COR-L47 (cell line): ENCODE data around the gene CRYGC.
A peak's percentile ranks its signal among the peaks of the same experiment; 100 is the strongest.
"Not testable (repeated sequence)": the region's sequence is repeated elsewhere in the genome, so short reads cannot be mapped to it uniquely, and the experiment has no call there.

Experiments
- DNase-seq: peaks from one replicate; lab custom pipeline; 2025; lab: John Stamatoyannopoulos, UW

The CRYGC gene

DNA sequence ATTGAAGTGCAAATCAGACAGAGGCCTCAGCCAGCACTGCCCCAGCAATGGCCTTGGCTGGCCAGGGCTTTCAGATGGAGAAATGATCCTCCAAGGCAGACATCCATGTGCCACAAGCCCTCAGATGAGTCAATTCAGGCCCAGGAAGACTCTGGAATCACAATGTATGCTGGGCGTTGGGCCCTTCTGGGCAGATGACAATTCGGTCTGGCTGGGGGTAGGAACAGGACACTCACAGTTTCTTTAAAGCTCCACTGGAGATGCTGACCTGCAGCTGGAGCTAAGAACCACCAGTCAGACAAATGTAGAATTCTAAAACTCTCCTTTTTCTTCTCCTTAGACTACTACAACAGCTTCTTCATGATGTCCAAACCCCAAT is 7.1 kb upstream of the CRYGC start:
- DNase-seq: no peak

DNA sequence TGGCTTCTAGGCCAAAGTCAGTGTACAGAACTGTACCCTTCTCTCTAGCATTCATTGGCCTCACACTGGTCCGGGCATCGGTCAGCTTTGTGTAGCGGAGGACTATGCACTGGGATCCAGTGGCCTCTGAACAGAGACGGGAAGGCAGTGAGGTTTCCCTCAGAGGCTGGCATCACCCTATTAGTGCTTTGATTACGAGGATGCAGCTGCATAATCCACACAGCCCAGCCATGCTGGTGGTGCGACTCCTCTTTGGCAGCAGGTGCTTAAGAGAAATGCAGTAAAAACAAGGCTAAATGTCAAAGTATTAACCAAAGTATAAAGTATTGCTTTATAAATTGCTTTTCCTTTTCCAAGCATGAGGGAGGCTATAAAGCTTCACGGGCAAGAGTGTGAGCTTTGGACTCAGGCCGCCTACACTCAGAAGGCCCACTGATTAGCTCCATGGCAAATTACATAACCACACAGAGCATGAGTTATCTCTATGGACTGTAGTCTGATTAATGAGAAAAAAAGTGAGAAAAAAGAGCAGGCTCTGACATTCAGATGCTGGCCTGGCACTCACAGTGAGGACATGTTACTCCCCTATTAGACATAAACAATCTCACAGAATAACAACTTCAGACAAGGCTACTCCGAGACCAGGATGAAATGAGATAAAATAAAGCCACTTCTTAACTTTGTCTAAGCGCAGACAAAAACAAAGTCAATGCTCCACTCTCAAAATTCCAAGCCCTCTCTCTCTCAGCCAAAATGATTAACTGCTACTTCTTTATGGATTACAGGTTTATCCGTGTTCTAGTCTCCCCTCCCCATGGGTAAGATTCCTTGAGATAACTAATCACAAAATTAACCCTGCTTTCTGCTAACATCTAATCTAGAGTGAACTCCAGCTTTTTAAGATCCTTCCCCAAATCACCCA is 6.4 kb upstream of the CRYGC start:
- no peak for DNase-seq

DNA sequence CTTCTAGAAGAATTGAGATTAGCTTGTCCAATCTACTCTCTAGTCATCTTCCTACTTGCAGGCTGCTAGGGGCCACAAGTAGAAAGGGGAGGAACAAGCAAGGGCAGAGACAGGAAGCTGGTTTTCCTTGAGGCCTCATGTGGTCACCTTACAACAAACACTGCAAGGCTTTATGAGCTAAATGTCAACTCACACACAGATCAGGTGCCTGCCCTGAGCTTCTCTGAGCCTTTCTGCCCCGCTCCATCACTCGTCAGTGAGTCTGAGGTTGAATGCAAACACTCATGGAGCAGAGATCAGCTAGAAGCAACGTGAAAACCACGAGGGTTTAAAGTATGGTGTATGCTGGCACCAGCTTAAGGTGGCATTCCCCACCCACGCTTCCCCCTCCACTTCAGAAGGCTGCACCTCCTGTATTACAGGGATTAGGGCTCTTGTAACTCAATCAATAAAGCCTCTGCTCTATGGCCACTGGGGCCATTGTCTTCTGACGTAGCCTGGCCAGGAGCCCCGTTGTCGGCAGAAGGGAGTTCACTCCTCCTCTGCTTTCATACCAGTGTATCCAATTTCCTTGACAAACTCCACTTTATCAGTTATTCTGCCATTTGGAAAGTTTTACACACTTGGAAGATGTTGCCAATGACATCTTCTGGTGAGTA is 5.4 kb upstream of the CRYGC start:
- no peak for DNase-seq

DNA sequence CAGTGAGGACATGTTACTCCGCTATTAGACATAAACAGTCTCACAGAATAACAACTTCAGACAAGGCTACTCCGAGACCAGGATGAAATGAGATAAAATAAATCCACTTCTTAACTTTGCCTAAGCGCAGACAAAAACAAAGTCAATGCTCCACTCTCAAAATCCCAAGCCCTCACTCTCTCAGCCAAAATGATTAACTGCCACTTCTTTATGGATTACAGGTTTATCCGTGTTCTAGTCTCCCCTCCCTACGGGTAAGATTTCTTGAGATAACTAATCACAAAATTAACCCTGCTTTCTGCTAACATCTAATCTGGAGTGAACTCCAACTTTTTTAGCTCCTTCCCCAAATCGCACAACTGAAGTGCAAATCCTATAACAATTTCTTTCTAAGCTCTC is 1.1 kb upstream of the CRYGC start:
- DNase-seq: no peak

DNA sequence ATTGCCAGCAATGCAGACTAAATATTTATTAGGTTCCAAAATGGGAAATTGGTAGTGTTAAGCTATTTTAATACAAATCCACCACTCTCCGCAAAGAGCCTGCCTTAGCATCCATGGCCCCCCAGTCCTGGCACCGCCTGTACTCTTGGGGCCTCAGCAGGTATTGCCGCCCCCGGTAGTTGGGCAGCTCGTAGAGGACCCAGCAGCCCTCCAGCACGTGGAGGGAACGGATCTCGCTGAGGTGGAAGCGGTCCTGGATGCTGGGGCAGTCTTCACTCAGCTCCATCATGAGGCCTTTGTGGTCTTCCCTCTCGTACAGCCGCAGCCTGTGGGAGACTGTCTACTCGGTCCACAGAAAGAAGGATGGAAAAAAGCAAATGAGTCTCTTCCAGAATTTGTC is 1.5 kb downstream of the CRYGC start:
- DNase-seq: no peak

DNA sequence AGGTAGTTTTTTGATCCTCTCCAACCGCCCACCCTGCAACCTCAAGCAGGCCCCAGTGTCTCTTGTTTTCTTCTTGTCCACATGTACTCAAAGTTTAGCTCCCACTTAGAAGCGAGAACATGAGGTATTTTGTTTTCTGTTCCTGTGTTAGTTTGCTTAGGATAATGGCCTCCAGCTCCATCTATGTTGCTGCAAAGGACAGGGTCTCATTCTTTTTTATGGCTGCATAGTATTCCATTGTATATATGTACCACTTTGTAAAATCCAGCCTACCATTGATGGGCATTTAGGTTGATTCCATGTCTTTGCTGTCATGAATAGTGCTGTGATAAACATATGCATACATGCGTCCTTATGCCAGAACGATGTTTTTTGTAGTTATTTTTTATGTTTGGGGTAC is 2.5 kb downstream of the CRYGC start:
- no peak for DNase-seq

DNA sequence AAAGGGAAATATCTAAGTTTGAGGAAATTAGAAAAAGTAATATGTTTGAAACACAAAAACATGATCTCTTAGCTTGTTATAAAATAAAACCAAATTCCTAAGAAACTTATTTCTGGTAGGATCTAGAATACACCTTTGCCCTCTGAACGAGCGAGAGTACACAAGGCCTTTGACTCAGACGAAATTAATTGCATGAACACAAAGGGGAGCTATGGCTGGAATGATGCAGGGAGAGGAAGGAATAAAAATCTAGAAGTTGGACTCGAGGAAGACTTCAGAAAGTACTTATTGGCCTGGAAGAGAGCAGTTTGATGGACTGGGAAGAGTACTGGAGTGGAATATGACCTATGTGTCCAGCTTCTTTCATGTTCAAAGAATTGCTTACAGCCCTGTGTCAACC is 4.4 kb downstream of the CRYGC start:
- DNase-seq: no peak

DNA sequence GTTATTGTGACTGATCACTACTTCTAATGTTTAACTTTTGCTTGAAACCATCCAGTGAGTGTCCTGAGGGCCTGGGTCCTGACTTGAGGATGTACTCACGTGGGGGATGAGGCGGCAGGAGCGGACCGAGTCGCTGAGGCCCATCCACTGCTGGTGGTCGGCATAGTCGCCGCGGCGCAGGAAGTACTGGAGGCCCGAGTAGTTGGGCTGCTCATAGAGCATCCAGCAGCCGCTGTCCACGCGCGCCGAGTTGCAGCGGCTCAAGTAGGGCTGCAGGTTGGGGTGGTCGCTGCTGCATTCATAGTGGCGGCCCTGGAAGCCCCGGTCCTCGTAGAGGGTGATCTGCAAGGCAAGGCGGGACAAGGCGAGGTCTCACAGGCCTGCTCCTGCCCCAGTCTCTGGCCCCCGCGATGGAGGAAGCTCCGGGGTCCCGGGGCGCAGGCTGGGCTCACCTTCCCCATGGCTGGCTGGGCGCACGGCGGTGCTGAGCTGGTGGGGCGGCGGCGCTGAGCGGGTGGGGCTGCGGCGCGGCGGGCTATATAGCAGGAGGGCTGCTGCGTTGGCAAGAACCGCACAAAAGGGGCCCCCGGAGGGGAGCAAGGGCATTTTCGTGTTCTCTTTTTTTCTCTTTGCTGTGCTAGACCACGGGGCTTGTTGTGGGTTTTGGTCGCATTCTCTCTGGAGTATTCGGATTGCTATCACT is 5.5 kb downstream of the CRYGC start, which contains the start of gene CRYGD:
CRYGD (minus strand) TSS at position 512 of the 703 bp plus-strand sequence; CDS start at position 461, 51 bp downstream.
- not testable (repeated sequence) for DNase-seq

DNA sequence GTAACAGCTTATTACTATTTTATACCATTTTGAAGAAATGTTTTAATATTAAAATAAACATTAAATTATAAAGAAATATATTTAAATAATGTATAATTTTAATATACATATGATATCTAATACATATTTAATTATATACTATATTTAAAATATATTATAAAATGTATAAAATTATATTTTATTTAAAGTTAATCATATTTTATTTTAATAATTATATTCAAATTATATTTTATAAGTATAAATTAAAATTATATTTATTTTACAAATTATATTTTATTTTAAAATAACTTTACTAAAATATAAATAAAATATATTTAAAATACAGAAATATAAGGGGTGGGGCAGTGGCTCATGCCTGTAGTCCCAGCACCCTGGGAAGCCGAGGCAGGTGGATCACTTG is 7.4 kb downstream of the CRYGC start:
- no peak for DNase-seq

DNA sequence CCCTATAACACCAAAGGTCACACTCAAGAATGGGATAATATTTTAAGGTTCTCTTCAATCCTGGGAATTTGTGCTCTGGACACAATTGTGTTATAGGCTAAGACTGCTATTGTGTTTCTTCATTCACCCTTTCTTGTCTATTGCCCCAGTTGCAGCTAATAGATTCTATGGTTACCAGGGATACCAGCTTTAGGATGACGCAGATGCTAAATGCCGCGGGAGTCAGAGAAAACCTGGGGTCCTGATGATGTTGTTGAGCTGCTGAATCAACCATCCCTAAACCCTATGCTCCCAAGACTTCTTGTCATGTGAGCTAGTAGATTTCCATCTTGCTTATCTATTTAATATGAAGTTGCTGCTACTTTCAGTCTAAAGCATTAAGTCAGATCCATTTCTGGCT is 10.7 kb downstream of the CRYGC start:
- no peak for DNase-seq

DNA sequence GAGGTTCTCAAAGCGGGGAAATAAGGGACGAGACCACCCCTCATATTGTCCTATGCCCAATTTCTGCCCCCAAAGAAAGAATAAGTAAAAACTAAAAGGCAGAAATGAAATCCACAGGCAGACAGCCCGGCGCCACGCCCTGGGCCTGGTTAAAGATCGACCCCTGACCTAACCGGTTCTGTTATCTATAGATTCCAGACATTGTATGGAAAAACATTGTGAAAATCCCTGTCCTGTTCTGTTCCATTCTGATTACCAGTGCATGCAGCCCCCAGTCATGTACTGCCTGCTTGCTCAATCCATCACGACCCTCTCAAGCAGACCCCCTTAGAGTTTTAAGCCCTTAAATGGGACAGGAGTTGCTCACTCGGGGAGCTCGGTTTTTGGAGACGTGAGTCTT is 12.2 kb downstream of the CRYGC start:
- not testable (repeated sequence) for DNase-seq

DNA sequence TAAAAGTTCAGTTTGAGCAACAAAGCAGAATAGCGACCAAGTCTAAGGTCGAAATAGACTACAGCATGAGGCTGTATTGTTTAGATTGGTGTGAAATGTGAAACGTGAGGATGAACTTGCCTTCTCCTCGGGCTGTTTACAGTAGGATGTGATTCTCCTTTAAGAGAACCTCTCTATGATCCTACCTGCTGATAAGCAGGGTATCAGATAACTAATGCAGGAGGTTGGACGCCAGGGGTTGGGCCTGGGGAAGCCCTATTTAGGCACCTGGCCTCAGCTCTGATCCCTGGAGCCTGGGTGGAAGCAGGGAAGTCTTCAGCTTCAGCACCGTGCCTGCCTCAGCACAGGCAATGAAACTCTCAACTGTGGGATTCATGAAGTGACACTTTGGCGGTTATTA is 16.7 kb downstream of the CRYGC start:
- DNase-seq: peak; percentile 43

DNA sequence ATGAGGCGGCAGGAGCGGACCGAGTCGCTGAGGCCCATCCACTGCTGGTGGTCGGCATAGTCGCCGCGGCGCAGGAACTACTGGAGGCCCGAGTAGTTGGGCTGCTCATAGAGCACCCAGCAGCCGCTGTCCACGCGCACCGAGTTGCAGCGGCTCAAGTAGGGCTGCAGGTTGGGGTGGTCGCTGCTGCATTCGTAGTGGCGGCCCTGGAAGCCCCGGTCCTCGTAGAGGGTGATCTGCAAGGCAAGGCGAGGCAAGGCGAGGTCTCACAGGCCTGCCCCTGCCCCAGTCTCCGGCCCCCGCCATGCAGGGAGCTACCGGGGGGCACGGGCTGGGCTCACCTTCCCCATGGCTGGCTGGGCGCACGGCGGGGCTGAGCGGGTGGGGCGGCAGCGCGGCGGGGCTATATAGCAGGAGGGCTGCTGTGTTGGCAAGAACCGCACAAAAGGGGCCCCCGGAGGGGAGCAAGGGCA is 17.3 kb downstream of the CRYGC start:
- not testable (repeated sequence) for DNase-seq

DNA sequence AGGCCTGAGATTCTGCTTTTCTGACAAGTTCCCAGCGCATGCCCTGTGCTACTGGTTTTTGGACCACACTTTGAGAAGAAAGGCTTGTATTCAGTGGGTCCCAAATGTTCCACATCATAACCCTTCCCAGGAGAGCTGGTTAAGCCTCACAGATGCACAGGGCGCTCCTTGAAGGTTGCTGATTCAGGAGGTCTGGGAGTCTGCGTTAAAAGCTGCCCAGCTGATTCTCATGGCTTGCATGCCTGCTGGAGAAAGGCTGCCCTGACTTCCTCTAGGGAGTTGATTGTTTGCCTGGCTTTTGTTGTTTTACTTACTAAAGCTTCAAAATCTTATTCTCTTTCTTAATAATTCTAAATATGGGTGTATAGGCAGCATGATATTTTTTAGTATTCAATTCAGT is 26.0 kb downstream of the CRYGC start:
- DNase-seq: no peak

DNA sequence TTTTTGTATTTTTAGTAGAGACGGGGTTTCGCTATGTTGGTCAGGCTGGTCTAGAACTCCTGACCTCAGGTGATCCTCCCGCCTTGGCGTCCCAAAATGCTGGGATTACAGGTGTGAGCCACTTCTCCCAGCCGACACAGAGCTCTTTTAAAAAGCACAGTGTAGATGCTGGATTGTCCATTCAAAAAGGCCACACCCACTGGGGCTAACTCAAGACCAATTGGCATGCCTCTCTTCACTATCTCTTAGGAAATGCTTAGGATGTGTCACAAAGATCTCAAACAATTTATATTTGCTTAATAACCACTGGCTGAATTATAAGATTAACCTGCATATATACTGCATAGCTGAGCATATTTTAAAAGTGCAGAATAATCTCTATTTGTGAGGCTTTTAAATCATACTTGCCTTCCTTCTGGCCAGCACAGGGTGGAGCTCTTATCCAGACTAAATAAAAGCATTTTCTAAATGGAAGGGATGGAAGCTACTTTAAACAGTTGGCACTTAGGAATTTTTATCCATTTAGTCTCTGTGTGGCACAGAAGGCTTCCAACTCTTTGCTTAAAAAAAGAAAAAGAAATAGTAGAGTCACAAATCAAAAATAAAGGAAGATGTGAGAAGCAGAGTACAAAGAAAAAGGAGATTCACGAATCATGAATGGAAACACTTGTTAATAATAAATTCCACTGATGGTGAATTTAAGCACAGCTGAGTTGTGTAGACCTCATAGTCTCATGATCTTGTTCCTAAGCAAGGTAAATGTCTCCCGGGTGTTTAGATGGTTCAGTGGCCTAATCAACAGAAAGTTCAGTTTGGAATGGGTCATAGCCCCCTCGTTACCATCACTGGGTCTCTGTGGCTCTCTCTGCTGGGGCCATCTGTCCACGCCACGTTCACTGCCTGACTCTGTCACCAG is 27.7 kb downstream of the CRYGC start:
- peak; percentile 4 for DNase-seq

DNA sequence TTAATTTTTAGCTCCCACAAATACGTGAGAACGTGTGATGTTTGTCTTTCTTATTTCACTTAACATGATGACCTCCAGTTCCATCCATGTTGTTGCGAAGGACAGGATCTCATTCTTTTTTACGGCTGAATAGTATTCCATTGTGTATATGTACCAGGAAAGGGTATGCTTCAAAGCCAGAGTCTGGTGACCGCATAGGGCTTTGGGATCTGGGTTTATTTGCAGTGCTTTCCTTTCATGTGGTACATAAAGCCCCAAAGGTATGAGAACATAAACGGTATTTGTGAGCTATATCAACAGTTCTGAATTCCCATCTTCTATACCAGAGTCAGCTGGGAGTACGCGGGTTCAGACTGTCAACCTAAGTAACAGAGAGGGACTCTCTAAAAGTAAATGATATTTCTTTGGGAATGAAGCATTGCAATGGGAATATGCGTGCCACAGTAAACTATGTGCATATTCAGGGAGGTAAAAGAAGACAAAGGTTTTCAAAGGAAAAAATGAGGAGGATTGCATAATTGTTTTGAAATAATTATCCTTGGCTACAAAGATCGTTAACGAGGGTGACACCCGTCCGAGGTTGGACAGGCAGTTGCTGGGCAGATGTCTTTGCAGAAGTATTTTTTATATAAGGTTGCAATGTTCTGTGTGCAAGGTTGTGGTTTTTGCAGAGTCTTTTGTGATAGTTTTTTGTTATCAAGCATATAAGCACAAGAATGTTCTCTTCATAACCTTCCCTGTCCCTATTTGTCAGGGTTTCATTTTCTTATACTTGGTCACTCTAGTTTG is 29.8 kb downstream of the CRYGC start:
- DNase-seq: no peak

DNA sequence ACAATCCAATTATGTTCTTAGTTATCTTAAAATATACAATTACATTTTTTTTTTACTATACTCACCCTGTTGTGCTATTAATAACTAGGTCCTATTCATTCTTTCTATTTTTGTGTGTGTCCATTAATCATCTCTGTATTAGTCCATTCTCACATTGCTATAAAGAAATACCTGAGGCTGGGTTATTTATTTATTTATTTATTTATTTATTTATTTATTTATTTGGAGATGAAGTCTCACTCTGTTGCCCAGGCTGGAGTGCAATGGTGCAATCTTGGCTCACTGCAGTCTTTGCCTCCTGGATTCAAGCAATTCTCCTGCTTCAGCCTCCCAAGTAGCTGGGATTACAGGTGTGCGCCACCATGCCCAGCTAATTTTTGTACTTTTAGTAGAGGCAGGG is 30.9 kb downstream of the CRYGC start:
- DNase-seq: not testable (repeated sequence)

DNA sequence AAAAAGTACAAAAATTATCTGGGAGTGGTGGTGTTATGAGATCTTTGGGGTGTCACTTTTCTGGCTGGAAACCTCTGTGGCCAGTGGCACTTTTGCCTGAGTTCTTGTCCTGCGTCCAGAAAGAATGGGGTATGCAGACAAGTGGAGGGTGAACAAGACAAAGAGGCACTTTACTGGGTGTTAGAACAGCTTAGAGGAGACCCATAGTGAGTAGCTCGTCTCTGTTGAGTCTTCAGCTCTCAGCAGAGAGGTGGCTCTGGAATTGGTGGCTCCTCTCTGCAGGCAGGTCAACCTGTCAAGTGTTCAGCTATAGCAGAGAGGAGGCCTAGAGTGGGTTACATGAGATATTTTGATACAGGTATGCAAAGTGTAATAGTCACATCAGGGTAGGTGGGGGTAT is 31.4 kb downstream of the CRYGC start:
- DNase-seq: no peak

DNA sequence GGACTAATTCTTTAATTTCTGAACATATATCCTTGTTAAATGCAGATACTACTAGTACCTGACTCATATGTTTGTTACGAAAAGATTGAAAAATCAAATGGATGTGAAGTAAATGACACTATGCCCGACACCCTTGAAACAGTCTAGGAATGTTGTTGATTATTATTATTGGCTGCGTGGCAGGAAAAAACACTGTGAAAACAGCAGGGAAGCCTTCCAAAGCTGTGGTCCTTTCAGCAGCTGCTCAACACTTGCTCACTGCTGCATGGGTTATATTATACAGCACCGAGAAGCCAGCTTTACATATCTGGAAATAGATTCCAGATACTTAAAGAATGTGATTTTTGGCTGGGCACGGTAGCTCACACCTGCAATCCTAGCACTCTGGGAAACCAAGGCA is 31.8 kb downstream of the CRYGC start:
- no peak for DNase-seq

DNA sequence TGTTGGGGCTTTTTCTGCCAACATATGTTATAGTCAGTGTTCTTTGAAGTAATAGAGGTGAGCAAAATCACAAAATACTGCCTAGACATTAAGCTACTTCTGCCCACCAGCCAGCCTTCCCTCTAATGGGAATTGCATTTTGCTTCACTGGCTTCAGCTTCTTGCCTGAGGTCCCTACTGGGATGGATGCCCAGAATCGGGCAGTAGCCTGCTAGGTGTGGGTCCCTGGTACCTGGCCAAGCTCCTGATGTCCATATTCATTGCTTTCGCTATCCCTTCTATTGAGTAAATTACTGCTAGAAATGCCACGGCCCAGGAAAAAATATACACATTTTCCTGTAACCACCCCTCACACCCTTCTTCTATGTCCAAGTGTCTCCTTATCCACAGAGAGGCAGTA is 32.3 kb downstream of the CRYGC start:
- no peak for DNase-seq

DNA sequence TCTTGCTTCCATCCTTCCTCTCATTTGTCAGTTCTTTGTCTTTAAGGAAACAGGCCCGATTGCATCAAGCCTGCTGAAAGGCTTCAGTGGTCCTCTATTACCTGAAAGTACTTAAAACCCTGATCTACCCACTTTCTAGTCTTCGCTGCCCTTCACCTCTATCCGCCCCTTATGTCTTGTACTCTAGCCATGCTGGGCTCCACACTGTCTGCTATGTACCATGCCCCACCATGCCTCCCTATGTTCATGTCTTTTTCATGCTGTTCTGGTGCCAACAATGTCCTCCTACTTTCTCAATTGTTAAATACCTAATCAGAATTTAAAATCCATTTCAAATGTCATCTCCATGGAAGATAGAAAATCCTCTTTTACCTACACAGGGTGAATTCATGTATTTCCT is 33.5 kb downstream of the CRYGC start:
- no peak for DNase-seq
